ENCODE data around the gene ITGAL. TPM values are rescaled to one million over a fixed set of nuclear protein-coding genes. Genes with fewer than 3 reads are reported as not detected.

Gene ITGAL
- total and polyA plus RNA-seq, 2 of the 8 experiments (the other 6 are each of a cell fraction or from before 2014, with no cell fraction given), result not detected

DNA sequence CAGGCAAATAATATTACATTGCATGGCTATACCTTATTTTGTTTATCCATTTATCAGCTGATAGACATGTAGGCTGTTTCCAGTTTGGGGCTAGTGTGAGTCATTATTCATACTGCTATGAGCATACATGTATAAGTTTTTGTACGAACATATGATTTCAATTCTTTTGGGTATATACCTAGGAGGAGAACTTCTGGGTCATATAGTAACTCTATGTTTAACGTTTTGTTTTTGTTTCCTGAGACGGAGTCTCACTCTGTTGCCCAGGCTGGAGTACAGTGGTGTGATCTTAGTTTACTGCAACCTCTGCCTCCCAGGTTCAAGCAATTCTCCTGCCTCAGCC lies 2.4 kb upstream of the ITGAL start:
- Histone ChIP-seq H4K20me1 (replicated peaks in 1 of 2; ENCODE audit: control insufficient read depth in 1 of 2, insufficient read depth in 2 of 2, low read length in 2 of 2) (no peaks in the 10 kb centered on the region), H3K9me3 (ENCODE audit: insufficient read depth in 2 of 2, low read depth in 1 of 2, low read length in 1 of 2) (no peaks in the 10 kb centered on the region), H4K5ac (ENCODE audit: insufficient read length, low read depth, low read length) (no peak overlapping the region), H2AK5ac (ENCODE audit: low read depth, low read length) (no peak overlapping the region), H2BK5ac (ENCODE audit: low read depth, low read length) (no peak overlapping the region), H3K4me2 (ENCODE audit: insufficient read depth in 1 of 2, low read depth in 2 of 2, low read length in 2 of 2) (no peak overlapping the region), H3K36me3 (ENCODE audit: control insufficient read depth in 2 of 4, insufficient read depth in 4 of 4, low read length in 3 of 4) (no peaks in the 10 kb centered on the region), H3K79me2 (ENCODE audit: control insufficient read depth in 1 of 2, insufficient read depth in 2 of 2, low read length in 2 of 2) (no peaks in the 10 kb centered on the region), H3K23ac (ENCODE audit: insufficient read length) (no peak overlapping the region), H3K27me3 (replicated peaks in 1 of 4; ENCODE audit: control insufficient read depth in 3 of 4, extremely low read depth in 1 of 4, insufficient read depth in 3 of 4, low read length in 3 of 4) (peaks cover 0 to 2% (median 0%) of the 10 kb centered on the region in 4 experiments; a peak in 1 of 7 replicates), H3K4ac (replicated peaks; ENCODE audit: insufficient read length, low read depth, low read length) (no peak overlapping the region), H2BK15ac (ENCODE audit: low read length) (no peak overlapping the region), H2BK20ac (ENCODE audit: low read length) (no peak overlapping the region), H4K91ac (replicated peaks; ENCODE audit: insufficient read length, low read length) (no peak overlapping the region), H3K9ac (replicated peaks in 1 of 4; ENCODE audit: extremely low read depth in 1 of 4, low read depth in 3 of 4, low read length in 3 of 4) (no peak overlapping the region), H2AFZ (ENCODE audit: low read length) (no peak overlapping the region), H3K79me1 (ENCODE audit: low read depth, low read length) (no peaks in the 10 kb centered on the region), H3K4me1 (replicated peaks in 1 of 4; ENCODE audit: control insufficient read depth in 3 of 4, insufficient read depth in 4 of 4, low read length in 3 of 4) (peaks cover 0 to 3% (median 0%) of the 10 kb centered on the region in 4 experiments; a peak in 1 of 7 replicates), H3K56ac (replicated peaks; ENCODE audit: insufficient read length, low read depth, low read length) (no peak overlapping the region), H2BK120ac (replicated peaks; ENCODE audit: low read depth, low read length) (no peak overlapping the region), H3K23me2 (ENCODE audit: low read depth, low read length) (no peaks in the 10 kb centered on the region), H3K18ac (ENCODE audit: extremely low read depth, low read length) (no peak overlapping the region), H3K14ac (ENCODE audit: insufficient read length) (no peak overlapping the region), H2BK12ac (ENCODE audit: low read depth, low read length) (no peak overlapping the region), H4K8ac (ENCODE audit: extremely low read depth, insufficient read depth, low read length) (no peak overlapping the region), H3K4me3 (ENCODE audit: extremely low read depth in 1 of 4, insufficient read depth in 2 of 4, low read depth in 3 of 4, low read length in 4 of 4) (no peak overlapping the region), H3K27ac (ENCODE audit: low read depth, low read length) (no peak overlapping the region)
- no peak for FAIRE-seq
- TF ChIP-seq HDAC2 (IDR thresholded peaks at IDR 0.05; ENCODE audit: borderline replicate concordance in 1 of 2, low read depth in 2 of 2, low read length in 2 of 2) (no peak), CHD1 (IDR thresholded peaks at IDR 0.05; ENCODE audit: low read depth, low read length) (no peak), YY1 (IDR thresholded peaks at IDR 0.05; ENCODE audit: low read depth, low read length) (no peak), NANOG (IDR thresholded peaks at IDR 0.05; ENCODE audit: insufficient read depth, low read depth, low read length, poor library complexity, severe bottlenecking) (no peak), SRF (IDR thresholded peaks at IDR 0.05; ENCODE audit: low read depth, low read length) (no peak), NRF1 (IDR thresholded peaks at IDR 0.05; ENCODE audit: low read depth, low read length) (no peak), BCL11A (IDR thresholded peaks at IDR 0.05; ENCODE audit: low read depth in 2 of 2, low read length in 2 of 2) (no peak), PHF8 (conservative IDR thresholded peaks at IDR 0.05; ENCODE audit: low read depth, low read length) (no peak), CTBP2 (IDR thresholded peaks at IDR 0.05; ENCODE audit: borderline replicate concordance, insufficient read depth, insufficient read length, low read length) (no peak), MAFK (IDR thresholded peaks at IDR 0.05; ENCODE audit: low read depth, low read length) (no peak)
- ChIA-PET CTCF (ENCODE audit: partially characterized antibody) (interaction anchor here (0.9 to 1.2 kb wide), 2 partner anchors 13 to 21 kb away, joined by 3 to 4 read pairs; no protein-coding TSS in a partner anchor), POLR2A (ENCODE audit: partially characterized antibody) (interaction anchor here (1.3 kb wide), 1 partner anchor 13 kb away, joined by 3 read pairs; no protein-coding TSS in a partner anchor)
- 87% methylated on average over 3 of the region's 3 CpGs; no CpG with 5 or more reads in 1 of the 2 experiments for WGBS, 2 experiments (ENCODE audit: extremely low coverage in 1 of 2, insufficient coverage in 1 of 2, insufficient read length in 1 of 2, insufficient replicate concordance in 2 of 2, low coverage in 1 of 2, low lambda C conversion rate in 2 of 2, missing lambda C conversion rate in 1 of 2)
- no peak for DNase-seq (ENCODE audit: low read depth in 1 of 2, low spot score in 2 of 2)
